Activated CD4-positive, CD25-positive, alpha-beta regulatory T cell treated with anti-CD3 and anti-CD28 coated beads, Interleukin-2, amount 50 U/mL, for 24 hours (primary cell): ENCODE measurements around the gene MORN4.
"Not testable (repeated sequence)": the region's sequence is repeated elsewhere in the genome, so short reads cannot be mapped to it uniquely, and the experiment has no call there.

Experiments
- ATAC-seq, 2 donors: fragments of 150-1000 bp; cut with Tn5 transposase; one replicate each; pipeline ENCODE4 v1.10.0; 2021; ENCODE audit warnings: mild to moderate bottlenecking in 1 of 2, moderate library complexity in 1 of 2

The MORN4 gene

DNA sequence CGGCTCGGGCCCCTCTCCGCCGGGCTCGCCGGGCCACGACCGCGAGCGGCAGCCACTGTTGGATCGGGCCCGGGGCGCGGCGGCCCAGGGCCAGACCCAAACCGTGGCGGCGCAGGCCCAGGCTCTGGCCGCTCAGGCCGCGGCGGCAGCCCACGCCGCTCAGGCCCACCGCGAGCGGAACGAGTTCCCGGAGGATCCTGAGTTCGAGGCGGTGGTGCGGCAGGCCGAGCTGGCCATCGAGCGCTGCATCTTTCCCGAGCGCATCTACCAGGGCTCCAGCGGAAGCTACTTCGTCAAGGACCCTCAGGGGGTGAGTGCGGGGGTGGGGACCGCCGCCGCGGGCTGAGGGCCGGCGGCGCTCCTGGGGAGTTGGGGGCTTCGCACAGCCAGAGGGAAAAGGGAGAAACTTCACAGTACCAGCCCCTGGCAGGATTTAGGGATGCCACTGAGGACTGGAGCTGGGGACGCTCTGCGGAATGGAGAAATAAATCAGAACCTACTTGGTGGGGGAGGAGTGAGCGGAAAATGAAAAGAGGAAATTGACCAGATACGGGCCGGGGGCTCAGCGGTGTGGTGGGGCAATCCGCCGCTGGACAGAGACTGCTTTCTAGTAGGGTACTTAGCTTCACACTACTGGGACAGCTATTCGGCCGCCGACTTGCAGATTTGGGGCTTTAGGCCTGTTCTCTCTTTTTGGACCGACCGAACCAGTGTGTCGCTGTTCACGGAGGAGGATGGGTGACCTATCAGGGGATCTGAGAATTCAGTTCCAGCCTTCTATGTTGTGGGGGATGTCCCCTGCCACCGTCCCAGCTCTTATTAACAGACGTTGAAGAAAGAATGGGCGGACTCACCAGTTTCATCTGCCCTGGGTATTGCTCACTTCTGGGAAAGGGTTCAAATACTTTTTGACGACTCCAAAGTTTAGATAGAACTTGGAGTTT is 7.8 kb upstream of the MORN4 start:
- ATAC-seq, result peak in 1 of 2 donors; percentile 11

DNA sequence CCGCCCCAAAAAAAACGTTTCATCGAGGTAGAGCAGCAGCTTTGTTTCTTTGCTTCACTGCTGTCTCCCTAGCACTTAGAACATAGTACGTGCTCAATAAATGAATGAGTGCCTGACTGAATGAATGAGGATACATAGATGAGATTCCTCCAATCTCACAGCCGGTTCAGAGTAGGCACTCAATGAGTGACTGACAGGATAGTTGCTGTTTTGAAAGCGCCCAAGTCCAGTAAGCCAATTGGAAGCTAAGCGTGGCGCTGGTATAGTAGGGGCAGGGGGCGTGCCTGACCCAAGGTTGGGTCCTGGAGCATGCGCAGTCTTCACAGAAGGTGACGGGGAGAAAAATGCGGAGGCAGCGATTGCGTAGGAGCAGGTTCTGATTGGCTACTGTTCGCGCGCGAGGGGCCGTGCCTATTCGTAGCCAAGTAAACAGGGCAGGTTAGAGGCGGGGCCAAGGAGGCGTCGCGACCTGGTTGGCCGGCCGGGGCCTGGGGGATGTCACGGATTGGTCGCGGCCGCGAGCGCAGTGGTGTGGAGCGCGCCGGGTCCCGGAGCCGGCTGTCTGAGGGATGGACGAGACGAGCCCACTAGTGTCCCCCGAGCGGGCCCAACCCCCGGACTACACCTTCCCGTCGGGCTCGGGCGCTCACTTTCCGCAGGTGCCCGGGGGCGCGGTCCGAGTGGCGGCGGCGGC is 7.0 kb upstream of the MORN4 start, which contains the start of gene PI4K2A:
PI4K2A (plus strand) TSS at position 498 of the 694 bp plus-strand sequence; CDS start at position 570, 72 bp downstream.
- peak; percentile 99 for ATAC-seq

DNA sequence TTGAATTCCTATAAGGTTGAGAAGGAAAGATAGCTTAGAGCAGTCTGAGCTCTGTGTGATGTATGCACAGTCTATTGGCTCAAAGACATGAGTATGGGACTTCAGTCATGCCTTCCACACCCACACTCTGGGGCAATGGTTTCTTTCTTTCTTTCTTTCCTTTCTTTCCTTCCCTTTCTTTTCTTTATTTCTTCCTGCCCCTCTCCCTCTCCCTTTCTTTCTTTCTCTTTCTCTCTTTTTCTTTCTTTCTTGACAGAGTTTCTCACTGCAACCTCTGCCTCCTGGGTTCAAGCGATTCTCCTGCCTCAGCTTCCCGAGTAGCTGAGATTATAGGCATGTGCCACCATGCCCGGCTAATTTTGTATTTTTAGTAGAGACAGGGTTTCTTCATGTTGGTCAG is 5.8 kb upstream of the MORN4 start:
- not testable (repeated sequence) for ATAC-seq

DNA sequence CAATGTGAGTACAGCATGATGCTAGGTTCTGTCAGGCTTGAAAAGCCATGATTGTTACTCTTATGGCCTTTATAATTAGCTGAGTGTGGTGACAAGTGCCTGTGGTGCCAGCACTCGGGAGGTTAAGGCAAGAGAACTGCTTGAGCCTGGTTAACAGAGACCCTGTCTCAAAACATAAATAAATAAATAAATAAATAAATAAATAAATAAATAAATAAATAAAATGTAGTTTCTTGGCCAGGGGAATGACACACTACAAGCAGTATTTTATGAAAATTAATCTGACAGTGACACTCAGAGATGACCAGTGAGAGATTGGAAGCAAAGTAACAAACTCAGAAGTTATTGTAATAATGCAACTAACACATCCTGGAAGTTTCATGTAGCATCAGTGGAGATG is 2.3 kb upstream of the MORN4 start:
- no peak for ATAC-seq

DNA sequence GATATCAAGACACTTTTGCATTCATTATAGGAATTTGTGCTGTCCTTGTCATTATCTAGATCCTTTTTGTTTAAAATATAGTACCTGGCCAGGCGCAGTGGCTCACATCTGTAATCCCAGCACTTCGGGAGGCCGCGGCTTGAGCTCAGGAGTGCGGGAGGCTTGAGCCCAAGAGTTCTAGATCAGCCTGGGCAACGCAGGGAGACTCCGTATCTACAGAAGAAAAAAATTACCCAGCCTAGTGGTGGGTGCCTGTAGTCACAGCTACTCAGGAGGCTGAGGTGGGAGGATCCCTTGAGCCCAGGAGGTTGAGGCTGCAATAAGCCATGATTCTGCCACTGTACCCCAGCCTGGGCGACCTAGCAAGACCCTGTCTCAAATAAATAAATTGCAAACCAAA is 621 bp upstream of the MORN4 start:
- no peak for ATAC-seq

DNA sequence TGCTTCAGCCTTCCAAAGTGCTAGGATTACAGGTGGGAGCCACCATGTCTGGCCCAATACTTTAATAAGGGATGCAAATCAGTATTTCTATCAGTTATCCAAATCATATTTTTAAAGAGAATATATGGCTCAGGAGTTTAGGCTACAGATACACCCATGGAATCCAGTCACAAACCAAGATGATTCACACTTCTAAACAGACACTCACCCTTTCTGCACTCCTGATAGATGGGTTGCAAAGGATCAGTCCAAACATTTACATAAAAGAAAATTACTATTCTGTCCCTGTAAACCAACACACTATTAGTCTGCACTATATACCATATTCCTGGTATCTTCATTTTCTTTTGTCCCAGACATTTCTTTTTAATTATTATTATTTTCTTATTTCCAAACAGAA is 2.2 kb downstream of the MORN4 start:
- ATAC-seq, result no peak

DNA sequence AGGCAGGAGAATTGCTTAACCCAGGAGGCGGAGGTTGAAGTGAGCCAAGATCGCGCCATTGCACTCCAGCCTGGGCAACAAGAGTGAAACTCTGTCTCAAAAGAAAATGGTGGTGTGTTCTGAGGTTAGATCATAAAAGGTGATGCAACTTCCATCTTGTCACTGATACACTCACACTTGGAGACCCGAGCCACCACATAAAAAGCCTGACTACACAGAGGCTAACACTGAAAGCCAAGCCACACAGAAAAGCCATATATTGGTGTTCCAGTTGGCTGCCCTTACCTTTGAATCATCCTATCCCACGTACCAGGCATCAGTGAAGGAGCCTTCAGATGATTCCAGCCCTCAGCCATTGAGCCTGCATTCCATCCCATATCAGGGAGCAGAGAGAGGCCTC is 4.0 kb downstream of the MORN4 start:
- ATAC-seq, result no peak

DNA sequence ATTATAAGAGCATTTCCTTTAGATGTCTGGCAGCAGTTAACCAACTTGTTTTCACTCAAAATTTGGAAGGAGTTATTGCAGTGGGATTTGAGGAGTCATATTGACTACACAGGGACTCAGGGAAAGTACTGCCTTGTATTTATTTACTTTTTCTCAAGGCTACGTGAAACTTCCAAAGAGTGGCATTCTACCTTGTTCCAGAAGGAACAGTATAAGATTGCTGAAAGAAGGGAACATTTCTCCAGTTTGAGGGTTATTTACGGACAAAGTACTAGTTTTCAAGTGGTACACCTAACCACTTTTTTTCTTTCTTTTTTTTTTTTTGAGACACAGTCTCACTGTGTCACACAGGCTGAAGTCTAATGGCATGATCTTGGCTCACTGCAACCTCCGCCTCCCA is 5.1 kb downstream of the MORN4 start:
- no peak for ATAC-seq

DNA sequence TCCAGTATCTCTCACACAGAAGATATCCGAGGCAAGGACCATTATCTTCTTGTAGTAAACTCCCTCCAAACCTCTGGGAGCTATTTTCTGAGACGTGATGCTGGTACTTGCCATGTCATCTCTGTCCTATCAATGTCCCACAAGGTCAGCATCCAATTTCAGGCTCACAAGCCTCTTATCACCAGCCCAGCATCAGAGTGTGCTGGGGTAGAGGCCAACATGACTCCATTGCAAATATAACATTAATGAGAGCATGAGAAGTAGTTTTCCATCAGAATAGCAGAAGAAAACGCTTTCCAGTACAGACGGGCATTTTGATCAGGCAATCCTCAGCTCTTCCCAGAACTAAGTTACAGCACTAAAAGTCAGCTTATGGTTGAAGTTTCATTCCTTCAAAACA is 5.6 kb downstream of the MORN4 start:
- no peak for ATAC-seq

DNA sequence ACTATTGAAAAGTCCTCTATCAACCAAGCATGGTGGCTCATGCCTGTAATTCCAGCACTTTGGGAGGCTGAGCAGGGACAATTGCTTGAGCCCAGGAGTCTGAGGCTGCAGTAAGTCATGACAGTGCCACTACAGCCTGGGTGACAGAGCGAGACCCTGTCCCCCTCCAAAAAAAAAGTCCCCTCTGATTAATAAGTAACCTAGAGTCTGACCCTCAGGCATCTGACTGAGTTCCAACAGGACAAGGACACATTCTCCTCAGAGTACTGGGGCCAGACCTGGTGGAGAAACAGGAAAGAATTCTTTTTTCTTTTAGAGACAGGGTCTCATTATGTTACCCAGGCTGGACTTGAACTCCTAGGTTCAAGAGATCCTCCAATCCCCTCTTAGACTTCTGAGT is 10.0 kb downstream of the MORN4 start:
- ATAC-seq, result no peak

DNA sequence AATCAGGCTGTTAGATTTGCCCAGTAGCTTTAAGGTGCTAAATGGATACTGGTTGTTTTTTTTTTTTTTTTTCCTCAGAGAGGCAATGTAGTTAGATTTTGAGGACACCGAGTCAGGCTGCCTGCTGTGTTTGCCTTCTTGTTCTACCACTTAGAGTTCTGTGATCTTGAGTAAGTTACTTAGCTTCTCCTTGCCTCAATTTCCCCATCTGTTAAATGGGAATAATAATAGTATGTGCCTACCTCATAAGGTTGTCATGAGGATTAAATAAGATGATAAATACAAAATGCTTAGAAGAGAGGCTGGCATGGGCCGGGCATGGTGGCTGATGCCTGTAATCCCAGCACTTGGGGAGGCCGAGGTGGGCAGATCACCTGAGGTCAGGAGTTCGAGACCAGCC is 14.6 kb downstream of the MORN4 start:
- no peak for ATAC-seq

DNA sequence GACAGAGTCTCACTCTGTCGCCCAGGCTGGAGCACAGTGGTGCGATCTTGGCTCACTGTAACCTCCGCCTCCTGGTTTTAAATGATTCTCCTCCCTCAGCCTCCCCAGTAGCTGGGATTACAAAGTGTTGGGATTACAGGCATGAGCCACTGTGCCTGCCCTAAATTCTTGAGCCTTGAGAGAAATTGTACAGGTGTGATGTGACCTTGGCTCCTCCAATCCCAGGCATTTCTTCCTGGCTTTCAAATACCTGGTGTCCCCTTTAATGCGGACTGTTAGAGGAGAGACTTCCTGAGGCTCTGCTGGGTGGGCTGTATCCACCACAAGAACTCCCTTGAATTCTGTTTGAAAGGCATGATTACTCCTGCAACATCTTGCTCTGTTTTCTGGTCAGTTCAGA is 15.0 kb downstream of the MORN4 start:
- no peak for ATAC-seq

DNA sequence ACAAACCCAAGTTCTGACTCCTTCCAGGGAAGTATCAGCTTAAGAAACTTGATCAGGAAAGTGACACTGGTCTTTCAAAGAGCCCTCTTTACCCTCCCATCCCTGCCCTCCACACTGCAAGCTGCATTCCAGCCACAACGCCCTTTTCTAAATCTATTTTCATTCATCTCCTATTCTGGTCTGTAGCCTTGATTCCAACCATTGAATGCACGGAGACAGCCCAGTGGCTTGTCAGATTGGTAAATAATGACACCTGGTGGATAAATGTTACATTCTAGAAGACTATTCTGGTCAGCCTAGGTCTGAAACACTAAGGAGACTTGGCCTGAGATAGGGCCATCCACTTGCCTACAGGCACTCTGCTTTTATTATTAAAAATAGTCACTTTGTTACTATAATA is 20.9 kb downstream of the MORN4 start:
- ATAC-seq, result no peak

DNA sequence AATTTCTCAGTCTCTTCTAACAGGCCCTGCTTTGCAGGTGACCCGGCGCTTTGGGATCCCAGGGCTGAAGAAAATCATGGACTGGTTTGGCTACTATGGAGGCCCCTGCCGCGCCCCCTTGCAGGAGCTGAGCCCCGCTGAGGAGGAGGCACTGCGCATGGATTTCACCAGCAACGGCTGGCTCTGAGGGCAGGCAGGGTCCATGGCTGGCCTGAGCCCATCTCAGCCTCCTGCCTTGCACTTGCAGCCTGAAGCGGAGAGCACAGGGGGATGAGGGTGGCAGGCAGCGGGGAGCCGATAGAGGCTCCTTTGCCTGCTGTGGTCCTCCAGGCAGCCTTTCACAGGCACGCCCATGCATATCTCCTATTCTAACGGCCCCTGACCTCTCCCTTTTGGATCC is 21.8 kb downstream of the MORN4 start:
- no peak for ATAC-seq

DNA sequence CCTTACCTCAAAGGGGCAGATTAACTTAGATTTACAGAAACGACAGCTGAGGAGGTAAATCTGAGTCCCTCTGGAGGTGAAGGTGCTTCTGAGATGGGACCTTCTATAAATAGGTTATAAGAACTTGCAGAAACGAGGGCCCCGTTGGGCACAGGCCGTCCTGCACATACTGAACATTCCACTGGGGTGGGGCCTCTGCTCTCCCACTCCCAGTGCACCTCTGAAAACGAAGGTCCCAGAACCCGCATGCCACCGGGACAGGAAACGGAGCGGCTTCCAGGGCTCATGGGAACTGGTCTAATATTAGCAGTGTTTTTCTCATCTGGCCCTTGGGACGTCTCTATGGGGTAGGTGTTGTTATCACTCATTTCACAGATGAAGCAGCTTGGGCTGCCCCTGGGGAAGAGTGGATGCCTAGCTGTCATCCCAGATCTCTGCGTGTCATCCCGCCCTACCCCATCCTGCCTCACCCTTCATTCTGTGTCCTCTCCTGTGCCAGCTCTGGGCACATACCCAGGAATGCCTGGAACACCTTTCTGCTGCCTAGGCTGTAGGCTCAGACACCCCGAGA is 24.2 kb downstream of the MORN4 start:
- no peak for ATAC-seq

DNA sequence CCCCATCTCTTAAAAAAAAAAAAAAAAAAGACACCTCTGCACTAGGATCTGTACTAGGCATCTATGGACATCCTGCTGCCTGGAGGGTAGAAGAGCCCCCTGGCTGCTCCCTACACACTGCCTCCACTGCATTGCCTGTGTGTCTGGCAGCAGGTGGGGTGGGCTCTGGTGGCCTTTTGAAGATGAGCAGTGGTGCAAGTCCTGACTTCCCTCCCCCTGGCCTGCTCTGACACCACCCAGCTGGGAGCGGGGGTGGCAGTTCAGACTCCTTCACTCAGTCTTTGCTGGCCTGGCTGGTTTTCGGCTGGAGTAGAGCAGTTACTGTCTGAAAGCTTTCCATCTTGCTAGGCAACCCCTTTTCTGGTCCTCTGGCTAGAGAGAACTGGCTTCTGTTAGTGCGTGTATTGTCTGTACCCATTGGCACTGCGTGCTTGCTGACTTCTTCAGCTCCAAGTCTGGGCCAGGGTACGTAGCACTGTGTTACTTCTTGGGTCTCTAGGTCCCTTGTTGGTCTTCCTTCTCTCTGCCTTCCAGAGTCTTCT is 26.1 kb downstream of the MORN4 start:
- no peak for ATAC-seq

DNA sequence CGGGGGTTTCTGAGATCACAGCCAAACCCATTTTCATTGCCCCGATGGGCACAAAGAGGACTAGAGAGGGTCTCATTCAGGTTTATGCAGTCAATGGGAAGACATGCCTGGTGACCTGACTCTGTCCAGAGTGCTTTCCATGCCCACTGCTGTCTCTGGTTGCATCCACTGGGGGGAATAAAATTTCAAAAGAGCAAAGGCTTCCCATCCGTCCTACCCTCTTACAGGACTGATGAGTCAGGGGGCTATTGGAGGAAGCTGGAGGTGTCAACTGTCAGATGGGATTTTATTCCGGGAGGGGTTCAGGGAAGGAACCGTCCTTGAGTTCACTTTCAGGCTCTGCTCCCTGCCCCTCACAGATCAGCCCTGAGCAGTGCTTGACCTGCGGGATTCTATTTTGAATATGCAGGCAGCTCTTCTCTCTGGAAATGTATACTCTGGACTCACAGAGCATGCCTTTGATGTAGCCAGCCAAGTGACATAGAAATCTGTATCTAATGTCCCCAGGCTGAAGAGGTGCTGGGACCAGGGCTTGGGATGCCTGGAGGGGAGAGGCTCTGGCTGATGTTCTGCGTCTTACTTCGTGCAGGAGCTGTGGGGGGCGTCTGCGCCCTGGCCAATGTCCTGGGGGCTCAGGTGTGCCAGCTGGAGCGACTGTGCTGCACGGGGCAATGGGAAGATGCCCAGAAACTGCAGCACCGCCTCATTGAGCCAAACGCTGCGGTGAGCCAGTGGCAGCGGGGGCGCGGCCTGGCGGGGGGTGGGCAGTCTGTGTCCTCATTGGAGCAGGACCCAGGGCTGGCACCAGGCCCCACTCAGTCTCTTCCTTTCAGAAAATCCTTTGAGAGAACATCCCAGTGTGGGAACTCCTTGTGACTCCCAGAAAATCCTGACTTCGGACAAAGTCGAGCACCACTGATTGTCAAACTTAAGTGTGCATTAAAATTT is 31.8 kb downstream of the MORN4 start:
- ATAC-seq, result no peak

DNA sequence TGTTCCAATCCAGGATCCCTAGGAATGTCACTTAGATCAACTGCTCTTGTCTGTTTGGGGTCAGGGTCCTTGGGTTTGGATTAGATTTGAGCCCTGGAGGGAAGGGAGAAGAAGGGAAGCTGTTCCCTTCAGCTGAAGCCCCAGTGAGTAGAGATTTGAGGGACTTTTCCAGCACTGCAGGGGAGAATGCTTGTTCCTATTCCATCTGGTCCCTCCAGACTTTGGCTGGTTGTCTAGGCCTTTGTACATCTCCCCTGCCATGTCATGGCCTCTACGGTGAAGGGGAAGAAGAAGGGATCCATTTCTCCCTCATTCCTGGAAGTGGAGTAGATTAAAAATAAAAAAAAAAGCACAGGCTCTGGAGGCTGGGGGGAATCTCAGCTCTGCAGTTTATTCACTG is 32.7 kb downstream of the MORN4 start:
- no peak for ATAC-seq

DNA sequence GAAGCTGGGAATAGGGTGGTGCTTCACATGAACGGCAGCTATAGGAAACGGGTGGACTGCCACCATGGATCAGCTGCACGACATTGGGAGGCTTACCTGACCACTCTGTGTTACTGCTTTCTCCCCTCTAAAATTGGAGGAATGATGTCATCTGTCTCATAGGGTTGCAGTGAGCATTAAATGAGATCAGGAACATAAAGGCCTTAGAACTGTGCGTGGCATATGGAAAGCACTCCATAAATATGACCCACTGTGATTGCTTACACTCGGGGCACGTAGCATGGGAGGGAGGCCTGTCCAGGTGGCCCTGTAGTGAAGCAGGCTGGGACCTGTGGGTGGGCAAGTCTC is 34.1 kb downstream of the MORN4 start:
- ATAC-seq, result no peak

DNA sequence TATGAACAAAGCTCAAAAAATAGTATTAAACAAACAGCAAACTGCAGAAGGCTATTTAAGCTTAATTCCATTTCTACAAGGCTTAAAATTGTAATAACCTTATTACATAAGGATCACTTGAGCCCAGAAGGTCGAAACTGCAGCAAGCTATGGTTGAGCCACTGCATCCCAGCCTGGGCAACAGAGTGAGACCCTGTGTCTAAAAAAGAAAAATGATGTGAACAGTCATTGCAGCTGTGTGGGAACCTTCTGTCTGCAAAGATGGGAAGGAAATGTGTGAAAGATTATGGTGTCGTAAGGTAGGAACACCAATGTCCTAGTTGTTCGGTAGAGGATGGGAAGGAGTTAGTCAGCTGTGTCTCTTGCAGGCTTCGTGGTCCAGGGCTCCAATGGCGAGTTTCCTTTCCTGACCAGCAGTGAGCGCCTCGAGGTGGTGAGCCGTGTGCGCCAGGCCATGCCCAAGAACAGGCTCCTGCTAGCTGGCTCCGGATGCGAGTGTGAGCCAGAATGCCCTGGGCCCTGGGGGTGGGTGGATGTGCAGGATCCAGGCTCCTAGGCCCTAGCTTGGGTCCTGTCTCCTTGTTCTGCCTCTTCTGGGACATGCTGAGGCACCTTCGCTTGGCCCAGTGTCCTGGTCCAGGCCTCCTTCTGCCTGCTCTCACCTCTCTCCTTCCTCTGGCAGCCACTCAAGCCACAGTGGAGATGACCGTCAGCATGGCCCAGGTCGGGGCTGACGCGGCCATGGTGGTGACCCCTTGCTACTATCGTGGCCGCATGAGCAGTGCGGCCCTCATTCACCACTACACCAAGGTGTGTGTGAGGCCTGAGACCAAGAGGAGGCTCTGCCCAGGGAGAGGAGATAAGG is 34.7 kb downstream of the MORN4 start:
- ATAC-seq, result no peak

DNA sequence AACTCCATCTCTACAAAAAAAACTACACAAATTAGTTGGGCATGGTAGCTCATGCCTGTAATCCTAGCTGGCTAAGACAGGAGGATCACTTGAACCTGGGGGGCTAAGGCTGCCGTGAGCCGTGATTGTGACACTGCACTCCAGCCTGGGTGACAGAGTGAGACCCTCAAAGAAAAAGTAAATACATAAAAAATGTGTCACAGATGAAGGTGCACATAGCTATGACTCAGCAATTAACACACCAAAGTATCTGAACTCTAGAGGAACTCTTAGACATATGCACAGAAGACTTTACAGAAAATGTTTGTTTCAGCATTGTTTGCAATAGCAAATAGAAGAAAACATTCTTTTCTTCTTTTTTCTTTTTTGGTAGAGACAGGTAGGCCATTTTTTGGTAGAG is 35.5 kb downstream of the MORN4 start:
- ATAC-seq, result no peak
